ENCODE measurements around the gene HBB.

HBB gene

DNA sequence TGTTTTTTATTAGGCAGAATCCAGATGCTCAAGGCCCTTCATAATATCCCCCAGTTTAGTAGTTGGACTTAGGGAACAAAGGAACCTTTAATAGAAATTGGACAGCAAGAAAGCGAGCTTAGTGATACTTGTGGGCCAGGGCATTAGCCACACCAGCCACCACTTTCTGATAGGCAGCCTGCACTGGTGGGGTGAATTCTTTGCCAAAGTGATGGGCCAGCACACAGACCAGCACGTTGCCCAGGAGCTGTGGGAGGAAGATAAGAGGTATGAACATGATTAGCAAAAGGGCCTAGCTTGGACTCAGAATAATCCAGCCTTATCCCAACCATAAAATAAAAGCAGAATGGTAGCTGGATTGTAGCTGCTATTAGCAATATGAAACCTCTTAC lies 1.4 kb downstream of the HBB start:
- TF ChIP-seq, protein P1, sequence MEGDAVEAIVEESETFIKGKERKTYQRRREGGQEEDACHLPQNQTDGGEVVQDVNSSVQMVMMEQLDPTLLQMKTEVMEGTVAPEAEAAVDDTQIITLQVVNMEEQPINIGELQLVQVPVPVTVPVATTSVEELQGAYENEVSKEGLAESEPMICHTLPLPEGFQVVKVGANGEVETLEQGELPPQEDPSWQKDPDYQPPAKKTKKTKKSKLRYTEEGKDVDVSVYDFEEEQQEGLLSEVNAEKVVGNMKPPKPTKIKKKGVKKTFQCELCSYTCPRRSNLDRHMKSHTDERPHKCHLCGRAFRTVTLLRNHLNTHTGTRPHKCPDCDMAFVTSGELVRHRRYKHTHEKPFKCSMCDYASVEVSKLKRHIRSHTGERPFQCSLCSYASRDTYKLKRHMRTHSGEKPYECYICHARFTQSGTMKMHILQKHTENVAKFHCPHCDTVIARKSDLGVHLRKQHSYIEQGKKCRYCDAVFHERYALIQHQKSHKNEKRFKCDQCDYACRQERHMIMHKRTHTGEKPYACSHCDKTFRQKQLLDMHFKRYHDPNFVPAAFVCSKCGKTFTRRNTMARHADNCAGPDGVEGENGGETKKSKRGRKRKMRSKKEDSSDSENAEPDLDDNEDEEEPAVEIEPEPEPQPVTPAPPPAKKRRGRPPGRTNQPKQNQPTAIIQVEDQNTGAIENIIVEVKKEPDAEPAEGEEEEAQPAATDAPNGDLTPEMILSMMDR (IDR thresholded peaks at IDR 0.05; ENCODE audit: low read length, missing control alignments): no peak
- H3K4me3 ChIP-seq (replicated peaks; ENCODE audit: low read depth, low read length): no peak overlapping the region
- DNase-seq (ENCODE audit: low read depth): no peak

DNA sequence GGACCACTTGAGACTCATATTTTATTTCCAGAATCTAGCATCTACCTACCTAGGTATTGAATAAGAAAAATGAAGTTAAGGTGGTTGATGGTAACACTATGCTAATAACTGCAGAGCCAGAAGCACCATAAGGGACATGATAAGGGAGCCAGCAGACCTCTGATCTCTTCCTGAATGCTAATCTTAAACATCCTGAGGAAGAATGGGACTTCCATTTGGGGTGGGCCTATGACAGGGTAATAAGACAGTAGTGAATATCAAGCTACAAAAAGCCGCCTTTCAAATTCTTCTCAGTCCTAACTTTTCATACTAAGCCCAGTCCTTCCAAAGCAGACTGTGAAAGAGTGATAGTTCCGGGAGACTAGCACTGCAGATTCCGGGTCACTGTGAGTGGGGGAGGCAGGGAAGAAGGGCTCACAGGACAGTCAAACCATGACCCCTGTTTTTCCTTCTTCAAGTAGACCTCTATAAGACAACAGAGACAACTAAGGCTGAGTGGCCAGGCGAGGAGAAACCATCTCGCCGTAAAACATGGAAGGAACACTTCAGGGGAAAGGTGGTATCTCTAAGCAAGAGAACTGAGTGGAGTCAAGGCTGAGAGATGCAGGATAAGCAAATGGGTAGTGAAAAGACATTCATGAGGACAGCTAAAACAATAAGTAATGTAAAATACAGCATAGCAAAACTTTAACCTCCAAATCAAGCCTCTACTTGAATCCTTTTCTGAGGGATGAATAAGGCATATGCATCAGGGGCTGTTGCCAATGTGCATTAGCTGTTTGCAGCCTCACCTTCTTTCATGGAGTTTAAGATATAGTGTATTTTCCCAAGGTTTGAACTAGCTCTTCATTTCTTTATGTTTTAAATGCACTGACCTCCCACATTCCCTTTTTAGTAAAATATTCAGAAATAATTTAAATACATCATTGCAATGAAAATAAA lies 2.1 kb downstream of the HBB start:
- no peak for DNase-seq (ENCODE audit: low read depth)
- TF ChIP-seq, protein P1 (IDR thresholded peaks at IDR 0.05; ENCODE audit: low read length, missing control alignments): no peak
- no peak overlapping the region for H3K4me3 ChIP-seq (replicated peaks; ENCODE audit: low read depth, low read length)

DNA sequence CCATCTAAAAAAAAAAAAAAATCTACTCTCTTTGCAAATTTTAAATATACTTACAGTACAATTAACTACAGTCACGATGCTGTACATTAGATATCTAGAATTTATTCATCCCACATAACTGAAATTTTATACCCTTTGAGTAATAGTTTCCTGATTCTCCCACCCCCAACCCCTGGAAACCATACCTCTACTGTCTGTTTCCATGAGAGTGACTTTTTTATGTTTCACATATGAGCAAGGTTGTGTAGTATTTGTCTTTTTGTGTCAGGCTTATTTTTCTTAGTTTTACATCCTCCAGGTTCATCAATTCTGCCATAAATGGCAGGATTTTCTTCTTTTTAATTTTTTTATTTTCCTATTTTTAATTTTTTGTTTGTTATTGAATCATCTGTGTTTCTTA lies 3.2 kb downstream of the HBB start:
- TF ChIP-seq, protein P1 (IDR thresholded peaks at IDR 0.05; ENCODE audit: low read length, missing control alignments): no peak
- no peak overlapping the region for H3K4me3 ChIP-seq (replicated peaks; ENCODE audit: low read depth, low read length)
- DNase-seq (ENCODE audit: low read depth): no peak

DNA sequence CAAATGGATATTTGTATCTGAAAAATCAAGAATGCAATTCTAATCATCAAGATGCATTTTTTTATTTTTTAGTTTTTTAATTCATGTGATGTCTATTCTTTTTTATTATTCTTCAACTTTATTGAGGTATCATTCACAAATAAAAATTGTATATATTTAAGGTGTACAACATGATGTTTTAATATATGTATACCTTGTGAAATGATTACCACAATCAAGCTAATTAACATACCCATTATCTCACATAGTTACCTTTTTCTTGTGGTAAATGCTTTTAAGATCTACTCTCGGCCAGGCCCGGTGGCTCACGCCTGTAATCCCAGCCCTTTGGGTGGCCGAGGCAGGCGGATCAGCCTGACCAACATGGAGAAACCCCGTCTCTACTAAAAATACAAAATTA lies 3.7 kb downstream of the HBB start:
- TF ChIP-seq, protein P1 (IDR thresholded peaks at IDR 0.05; ENCODE audit: low read length, missing control alignments): no peak
- H3K4me3 ChIP-seq (replicated peaks; ENCODE audit: low read depth, low read length): no peak overlapping the region
- DNase-seq (ENCODE audit: low read depth): no peak

DNA sequence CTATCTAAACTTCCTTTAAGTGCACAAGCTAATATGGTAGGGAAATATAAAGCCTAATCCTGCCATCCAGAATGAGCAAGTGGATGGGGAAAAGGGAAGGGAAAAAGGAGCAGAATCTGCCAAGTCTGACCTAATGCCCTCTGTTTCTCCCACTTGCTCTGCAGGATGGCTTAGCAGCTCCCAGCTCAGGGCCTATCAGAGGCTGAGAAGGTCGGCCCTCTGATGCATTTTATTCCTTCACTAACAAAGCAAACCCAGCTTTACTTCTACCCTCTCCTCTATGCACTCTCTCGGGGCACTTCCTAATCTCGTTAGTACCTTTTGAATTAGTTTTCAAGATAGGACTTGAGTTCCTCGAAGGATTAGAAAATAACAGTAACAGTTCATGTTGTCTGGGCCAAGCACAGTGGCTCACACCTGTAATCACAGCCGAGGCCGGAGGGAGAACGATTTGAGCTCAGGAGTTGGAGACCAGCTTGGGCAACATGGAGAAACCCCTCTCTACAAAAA lies 16.4 kb downstream of the HBB start:
- TF ChIP-seq, protein P1 (IDR thresholded peaks at IDR 0.05; ENCODE audit: low read length, missing control alignments): no peak
- no peak overlapping the region for H3K4me3 ChIP-seq (replicated peaks; ENCODE audit: low read depth, low read length)
- no peak for DNase-seq (ENCODE audit: low read depth)

DNA sequence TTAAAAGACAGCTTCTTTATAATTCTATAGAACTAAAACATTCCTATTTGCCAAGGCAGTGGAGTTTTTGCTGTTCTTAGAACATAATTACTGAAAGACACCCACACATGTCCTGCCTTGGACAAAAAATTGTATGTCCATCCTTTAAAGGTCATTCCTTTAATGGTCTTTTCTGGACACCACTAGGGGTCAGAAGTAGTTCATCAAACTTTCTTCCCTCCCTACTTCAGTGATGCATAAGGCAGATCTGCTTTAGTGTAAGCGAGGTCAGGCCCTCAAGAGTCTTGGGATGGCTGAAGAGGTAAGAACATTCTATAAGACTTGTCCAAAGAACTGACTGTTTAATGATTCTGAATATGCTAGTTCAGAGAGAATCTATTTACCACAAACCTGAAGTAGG lies 22.1 kb downstream of the HBB start:
- TF ChIP-seq, protein P1 (IDR thresholded peaks at IDR 0.05; ENCODE audit: low read length, missing control alignments): peak; percentile 72
- DNase-seq (ENCODE audit: low read depth): peak; percentile 83
- H3K4me3 ChIP-seq (replicated peaks; ENCODE audit: low read depth, low read length): no peak overlapping the region

Measured in fibroblast of pulmonary artery (primary cell).